Measurements from ENCODE around the gene YY1.

Gene YY1

GRCh38 chr14:100298551-100299237, 59.8 kb downstream of the YY1 start:
- Histone ChIP-seq H3K27me3 (ENCODE audit: control insufficient read depth, low read length) (no peaks in the 10 kb centered on the region), H3K9me2 (replicated peaks; ENCODE audit: control insufficient read depth, low read length) (no peaks in the 10 kb centered on the region), H3K9me3 (ENCODE audit: control insufficient read depth, insufficient read depth, low read length) (no peaks in the 10 kb centered on the region), H3K36me3 (ENCODE audit: control insufficient read depth, low read length) (no peaks in the 10 kb centered on the region), H3K4me2 (ENCODE audit: low read length) (peak overlapping the region; percentile 8; the same call in 1 of the 2 replicates), H3K4me1 (ENCODE audit: control insufficient read depth, low read length) (peaks cover 53% of the 10 kb centered on the region), H4K20me1 (ENCODE audit: control insufficient read depth, insufficient read depth, low read depth, low read length) (no peaks in the 10 kb centered on the region), H3F3A (ENCODE audit: control insufficient read depth, insufficient read depth) (peaks cover 4% of the 10 kb centered on the region), H3K4me3 (ENCODE audit: low read length) (no peak overlapping the region), H3K27ac (ENCODE audit: low read depth, low read length) (no peak overlapping the region), H3K79me2 (ENCODE audit: control insufficient read depth, low read length) (no peaks in the 10 kb centered on the region)
- TF ChIP-seq EZH2phosphoT487 (IDR thresholded peaks at IDR 0.05; ENCODE audit: borderline replicate concordance, low read length) (no peak), CTCF (IDR thresholded peaks at IDR 0.05; ENCODE audit: low read depth, low read length, poor library complexity, severe bottlenecking) (no peak)

- Histone ChIP-seq H3K9me3 (ENCODE audit: control insufficient read depth, insufficient read depth, low read length) (no peaks in the 10 kb centered on the region), H3K36me3 (ENCODE audit: control insufficient read depth, low read length) (no peaks in the 10 kb centered on the region), H3K4me3 (ENCODE audit: low read length) (no peak overlapping the region), H3K79me2 (ENCODE audit: control insufficient read depth, low read length) (no peaks in the 10 kb centered on the region), H3F3A (ENCODE audit: control insufficient read depth, insufficient read depth) (peaks cover 4% of the 10 kb centered on the region), H3K27me3 (ENCODE audit: control insufficient read depth, low read length) (no peaks in the 10 kb centered on the region), H3K27ac (ENCODE audit: low read depth, low read length) (no peak overlapping the region), H3K4me2 (ENCODE audit: low read length) (peak overlapping the region; percentile 8; the same call in 1 of the 2 replicates), H3K4me1 (ENCODE audit: control insufficient read depth, low read length) (peaks cover 48% of the 10 kb centered on the region), H4K20me1 (ENCODE audit: control insufficient read depth, insufficient read depth, low read depth, low read length) (no peaks in the 10 kb centered on the region), H3K9me2 (replicated peaks; ENCODE audit: control insufficient read depth, low read length) (no peaks in the 10 kb centered on the region)
- no peak for TF ChIP-seq CTCF (IDR thresholded peaks at IDR 0.05; ENCODE audit: low read depth, low read length, poor library complexity, severe bottlenecking)
- TF ChIP-seq EZH2phosphoT487 (IDR thresholded peaks at IDR 0.05; ENCODE audit: borderline replicate concordance, low read length): no peak
Measured at GRCh38 chr14:100299238-100299560, 60.3 kb downstream of the YY1 start.

DNA sequence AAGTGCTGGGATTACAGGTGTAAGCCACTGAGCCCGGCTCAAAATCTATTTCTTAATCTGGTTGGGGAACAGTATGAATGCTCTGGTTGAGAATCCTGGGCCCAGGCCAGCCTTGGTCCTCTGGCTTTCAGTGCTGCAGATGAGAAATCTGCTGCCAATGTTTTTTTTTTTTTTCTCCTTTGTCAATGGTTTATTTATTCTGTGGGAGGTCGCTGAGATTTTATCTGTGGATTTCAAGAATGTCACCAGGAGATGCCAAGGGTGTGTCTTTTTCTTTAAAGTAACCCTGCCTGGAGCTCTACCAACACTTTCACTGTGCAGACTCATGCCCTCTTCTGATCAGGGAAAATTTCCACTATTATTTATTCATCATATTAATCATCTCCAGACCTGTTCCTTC, 63.7 kb downstream of the YY1 start:
- Histone ChIP-seq H3F3A (ENCODE audit: control insufficient read depth, insufficient read depth) (no peaks in the 10 kb centered on the region; the same call in 1 of the 2 replicates), H3K4me3 (ENCODE audit: low read length) (no peak overlapping the region), H3K4me2 (ENCODE audit: low read length) (no peak overlapping the region), H4K20me1 (ENCODE audit: control insufficient read depth, insufficient read depth, low read depth, low read length) (no peaks in the 10 kb centered on the region), H3K36me3 (ENCODE audit: control insufficient read depth, low read length) (no peaks in the 10 kb centered on the region), H3K9me2 (replicated peaks; ENCODE audit: control insufficient read depth, low read length) (no peaks in the 10 kb centered on the region), H3K9me3 (ENCODE audit: control insufficient read depth, insufficient read depth, low read length) (no peaks in the 10 kb centered on the region), H3K79me2 (ENCODE audit: control insufficient read depth, low read length) (no peaks in the 10 kb centered on the region), H3K27me3 (ENCODE audit: control insufficient read depth, low read length) (peaks cover 30% of the 10 kb centered on the region), H3K4me1 (ENCODE audit: control insufficient read depth, low read length) (peaks cover 43% of the 10 kb centered on the region), H3K27ac (ENCODE audit: low read depth, low read length) (no peak overlapping the region)
- TF ChIP-seq EZH2phosphoT487 (IDR thresholded peaks at IDR 0.05; ENCODE audit: borderline replicate concordance, low read length) (no peak), CTCF (IDR thresholded peaks at IDR 0.05; ENCODE audit: low read depth, low read length, poor library complexity, severe bottlenecking) (no peak)

Measured in DOHH2 (cell line).